GM18511 (cell line): ENCODE data around the gene SYNDIG1L.

Source experiments
- ATAC-seq: cut with Tn5 transposase; IDR thresholded peaks from one replicate; pipeline ENCODE4 v1.9.1; 2021; ENCODE audit warnings: mild to moderate bottlenecking, moderate library complexity; ENCODE audit not compliant: unreplicated experiment

SYNDIG1L gene

DNA sequence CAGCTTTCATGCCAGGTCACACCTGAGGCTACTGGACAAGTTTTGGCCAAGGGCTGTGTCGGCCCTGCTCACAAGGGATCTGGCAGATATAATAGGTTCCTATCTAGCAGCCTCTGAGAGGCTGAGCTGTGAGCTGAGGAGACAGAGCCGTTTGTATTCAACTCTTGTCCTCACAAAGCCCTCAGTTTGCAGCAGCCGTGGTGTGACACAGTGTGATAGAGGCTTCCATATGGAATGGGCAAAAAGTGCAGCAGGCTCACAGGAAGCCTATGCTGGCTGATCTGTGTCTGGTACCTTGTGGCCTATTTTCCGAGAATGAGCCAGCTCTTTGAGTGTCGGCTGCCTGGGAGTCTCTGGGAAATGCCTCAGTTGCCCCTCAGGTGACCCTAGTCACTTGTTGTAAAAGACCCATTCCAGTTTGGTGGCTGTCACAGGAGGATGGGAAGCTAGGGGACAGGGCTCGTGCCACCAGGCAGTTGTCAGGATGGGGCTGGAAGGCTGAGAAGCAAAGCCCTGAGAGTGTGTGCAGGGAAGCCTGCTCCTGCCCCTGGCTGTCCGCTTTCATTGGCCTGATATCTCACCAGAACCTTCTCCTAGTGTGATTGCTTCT lies 61.6 kb downstream of the SYNDIG1L start:
- no peak for ATAC-seq

DNA sequence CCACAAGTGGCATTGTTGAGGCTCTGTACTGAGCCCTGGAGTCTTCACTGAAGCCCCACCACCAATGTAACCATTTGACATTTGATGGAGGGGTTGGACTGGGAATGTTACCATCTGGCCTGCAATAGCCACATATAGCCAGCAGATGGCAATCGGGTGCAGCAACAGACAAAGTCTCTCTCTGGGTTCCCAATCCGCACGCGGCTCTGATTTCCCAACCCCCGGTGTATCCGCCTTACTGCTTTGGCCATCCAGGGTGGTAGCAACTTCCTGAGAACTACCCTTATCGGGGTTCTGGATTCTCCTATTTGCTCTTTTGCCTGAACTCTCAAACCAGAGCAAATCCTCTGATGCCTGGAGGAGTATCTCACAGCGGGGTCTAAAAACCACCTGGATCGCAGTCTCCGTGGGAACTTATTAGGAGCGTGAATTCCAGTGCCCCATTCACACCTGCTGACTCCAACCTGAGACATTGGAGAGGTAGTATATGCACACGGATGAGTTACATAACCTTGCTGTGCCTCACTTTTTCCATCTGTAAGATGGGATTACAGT lies 63.6 kb downstream of the SYNDIG1L start:
- no peak for ATAC-seq

DNA sequence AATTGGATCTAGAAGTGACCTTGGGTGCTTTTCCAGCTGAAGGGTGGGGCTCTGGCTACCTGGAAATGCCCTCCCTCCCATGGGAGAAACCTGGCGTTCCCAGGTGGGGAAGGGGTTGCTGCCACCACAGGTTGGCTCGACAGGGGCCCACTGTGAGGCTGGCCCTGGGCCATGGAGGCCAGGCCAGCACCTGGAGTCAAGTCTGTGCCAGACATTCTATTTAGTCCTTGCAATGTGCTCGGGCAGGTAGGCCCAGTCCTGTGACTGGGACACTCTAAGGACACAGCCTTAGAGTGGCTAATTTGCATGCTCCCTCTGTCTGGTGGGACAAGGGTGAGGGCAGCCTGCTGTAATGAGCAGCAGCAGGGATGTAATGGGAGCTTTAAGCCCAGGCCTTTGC lies 65.8 kb downstream of the SYNDIG1L start:
- no peak for ATAC-seq

GRCh38 chr14:74358176-74358829 lies 67.7 kb downstream of the SYNDIG1L start:
- ATAC-seq = no peak

DNA sequence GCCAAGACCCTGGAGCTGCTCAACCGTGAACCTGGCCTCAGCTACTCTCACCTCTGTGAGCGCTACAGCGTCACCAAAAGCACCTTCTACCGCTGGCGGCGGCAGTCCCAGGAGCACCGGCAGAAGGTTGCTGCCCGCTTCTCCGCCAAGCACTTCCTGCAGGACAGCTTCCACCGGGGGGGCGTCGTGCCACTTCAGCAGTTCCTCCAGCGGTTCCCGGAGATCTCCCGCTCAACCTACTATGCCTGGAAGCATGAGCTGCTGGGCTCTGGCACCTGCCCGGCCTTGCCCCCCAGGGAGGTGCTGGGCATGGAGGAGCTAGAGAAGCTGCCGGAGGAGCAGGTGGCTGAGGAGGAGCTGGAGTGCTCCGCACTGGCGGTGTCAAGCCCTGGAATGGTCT lies 68.4 kb downstream of the SYNDIG1L start:
- no peak for ATAC-seq

DNA sequence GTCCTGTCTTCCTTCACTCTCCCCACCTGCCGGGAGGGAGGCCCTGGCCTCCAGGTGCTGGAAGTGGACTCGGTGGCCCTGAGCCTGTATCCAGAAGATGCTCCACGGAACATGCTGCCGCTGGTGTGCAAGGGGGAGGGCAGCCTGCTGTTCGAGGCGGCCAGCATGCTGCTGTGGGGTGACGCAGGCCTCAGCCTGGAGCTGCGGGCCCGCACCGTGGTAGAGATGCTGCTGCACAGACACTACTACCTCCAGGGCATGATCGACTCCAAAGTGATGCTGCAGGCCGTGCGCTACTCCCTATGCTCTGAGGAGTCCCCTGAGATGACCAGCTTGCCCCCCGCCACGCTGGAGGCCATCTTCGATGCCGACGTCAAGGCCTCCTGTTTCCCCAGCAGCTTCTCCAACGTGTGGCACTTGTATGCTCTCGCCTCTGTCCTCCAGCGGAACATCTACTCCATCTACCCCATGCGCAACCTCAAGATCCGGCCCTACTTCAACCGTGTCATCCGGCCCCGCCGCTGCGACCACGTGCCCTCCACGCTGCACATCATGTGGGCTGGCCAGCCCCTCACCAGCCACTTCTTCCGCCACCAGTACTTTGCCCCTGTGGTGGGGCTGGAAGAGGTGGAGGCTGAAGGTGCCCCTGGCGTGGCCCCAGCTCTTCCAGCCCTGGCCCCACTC lies 69.0 kb downstream of the SYNDIG1L start:
- no peak for ATAC-seq
